ENCODE results near the gene SPOP. TPM values are rescaled to one million over a fixed set of nuclear protein-coding genes. Genes with fewer than 3 reads are reported as not detected.

SPOP gene
- total RNA-seq, 1 donor from 2014 or later, result 63.9 TPM

- no peak for DNase-seq (ENCODE audit: extremely low spot score, unreplicated experiment)
- H3K27ac Mint-ChIP-seq (ENCODE audit: unreplicated experiment), result no peak overlapping the region
- H3K4me1 Mint-ChIP-seq (ENCODE audit: unreplicated experiment), result peaks cover 42% of the 10 kb centered on the region
- H3K27me3 Mint-ChIP-seq (ENCODE audit: unreplicated experiment), result no peaks in the 10 kb centered on the region
- H3K36me3 Mint-ChIP-seq (ENCODE audit: unreplicated experiment), result peaks cover 9% of the 10 kb centered on the region
- TF ChIP-seq CTCF (IDR thresholded peaks at IDR 0.05), result no peak
- H3K9me3 Mint-ChIP-seq (ENCODE audit: unreplicated experiment), result no peaks in the 10 kb centered on the region
- no peak overlapping the region for H3K4me3 Mint-ChIP-seq (ENCODE audit: unreplicated experiment)
Observed at GRCh38 chr17:49630113-49630900, 47.6 kb downstream of the SPOP start.

- peaks cover 5% of the 10 kb centered on the region for H3K36me3 Mint-ChIP-seq (ENCODE audit: unreplicated experiment)
- TF ChIP-seq CTCF (IDR thresholded peaks at IDR 0.05), result no peak
- no peaks in the 10 kb centered on the region for H3K27me3 Mint-ChIP-seq (ENCODE audit: unreplicated experiment)
- no peak for DNase-seq (ENCODE audit: extremely low spot score, unreplicated experiment)
- no peaks in the 10 kb centered on the region for H3K9me3 Mint-ChIP-seq (ENCODE audit: unreplicated experiment)
- no peak overlapping the region for H3K27ac Mint-ChIP-seq (ENCODE audit: unreplicated experiment)
- peaks cover 33% of the 10 kb centered on the region for H3K4me1 Mint-ChIP-seq (ENCODE audit: unreplicated experiment)
- H3K4me3 Mint-ChIP-seq (ENCODE audit: unreplicated experiment), result no peak overlapping the region
Observed at GRCh38 chr17:49629447-49629846, 48.5 kb downstream of the SPOP start.

- no peaks in the 10 kb centered on the region for H3K27me3 Mint-ChIP-seq (ENCODE audit: unreplicated experiment)
- no peak for DNase-seq (ENCODE audit: extremely low spot score, unreplicated experiment)
- no peak overlapping the region for H3K4me3 Mint-ChIP-seq (ENCODE audit: unreplicated experiment)
- no peak overlapping the region for H3K27ac Mint-ChIP-seq (ENCODE audit: unreplicated experiment)
- peaks cover 13% of the 10 kb centered on the region for H3K36me3 Mint-ChIP-seq (ENCODE audit: unreplicated experiment)
- H3K4me1 Mint-ChIP-seq (ENCODE audit: unreplicated experiment), result peaks cover 7% of the 10 kb centered on the region
- TF ChIP-seq CTCF (IDR thresholded peaks at IDR 0.05), result no peak
- H3K9me3 Mint-ChIP-seq (ENCODE audit: unreplicated experiment), result no peaks in the 10 kb centered on the region
Observed at GRCh38 chr17:49624896-49625295, 53.0 kb downstream of the SPOP start.

- Mint-ChIP-seq H3K27me3 (ENCODE audit: unreplicated experiment) (no peaks in the 10 kb centered on the region), H3K36me3 (ENCODE audit: unreplicated experiment) (peaks cover 28% of the 10 kb centered on the region), H3K9me3 (ENCODE audit: unreplicated experiment) (no peaks in the 10 kb centered on the region), H3K4me3 (ENCODE audit: unreplicated experiment) (no peak overlapping the region), H3K4me1 (ENCODE audit: unreplicated experiment) (no peaks in the 10 kb centered on the region), H3K27ac (ENCODE audit: unreplicated experiment) (no peak overlapping the region)
- DNase-seq (ENCODE audit: extremely low spot score, unreplicated experiment), result no peak
- no peak for TF ChIP-seq CTCF (IDR thresholded peaks at IDR 0.05)
Observed at GRCh38 chr17:49621946-49622529, 55.9 kb downstream of the SPOP start.

- no peak for DNase-seq (ENCODE audit: extremely low spot score, unreplicated experiment)
- H3K9me3 Mint-ChIP-seq (ENCODE audit: unreplicated experiment), result no peaks in the 10 kb centered on the region
- H3K27ac Mint-ChIP-seq (ENCODE audit: unreplicated experiment), result no peak overlapping the region
- peaks cover 28% of the 10 kb centered on the region for H3K36me3 Mint-ChIP-seq (ENCODE audit: unreplicated experiment)
- TF ChIP-seq CTCF (IDR thresholded peaks at IDR 0.05), result no peak
- no peaks in the 10 kb centered on the region for H3K27me3 Mint-ChIP-seq (ENCODE audit: unreplicated experiment)
- no peak overlapping the region for H3K4me3 Mint-ChIP-seq (ENCODE audit: unreplicated experiment)
- H3K4me1 Mint-ChIP-seq (ENCODE audit: unreplicated experiment), result no peaks in the 10 kb centered on the region
Observed at GRCh38 chr17:49621420-49621819, 56.5 kb downstream of the SPOP start.

Measured in osteocyte (in vitro differentiated cells).